Colon (tissue), 2 donors: ENCODE measurements around the gene BPIFB6.

ENCODE experiments used
- FAIRE-seq: peaks from 2 replicates; lab custom pipeline; 2012; peaks lifted over from hg19 to GRCh38; lab: Jason Lieb, UNC
- donor health status: control.
- donor health status: control.

Gene BPIFB6, protein sequence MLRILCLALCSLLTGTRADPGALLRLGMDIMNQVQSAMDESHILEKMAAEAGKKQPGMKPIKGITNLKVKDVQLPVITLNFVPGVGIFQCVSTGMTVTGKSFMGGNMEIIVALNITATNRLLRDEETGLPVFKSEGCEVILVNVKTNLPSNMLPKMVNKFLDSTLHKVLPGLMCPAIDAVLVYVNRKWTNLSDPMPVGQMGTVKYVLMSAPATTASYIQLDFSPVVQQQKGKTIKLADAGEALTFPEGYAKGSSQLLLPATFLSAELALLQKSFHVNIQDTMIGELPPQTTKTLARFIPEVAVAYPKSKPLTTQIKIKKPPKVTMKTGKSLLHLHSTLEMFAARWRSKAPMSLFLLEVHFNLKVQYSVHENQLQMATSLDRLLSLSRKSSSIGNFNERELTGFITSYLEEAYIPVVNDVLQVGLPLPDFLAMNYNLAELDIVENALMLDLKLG

DNA sequence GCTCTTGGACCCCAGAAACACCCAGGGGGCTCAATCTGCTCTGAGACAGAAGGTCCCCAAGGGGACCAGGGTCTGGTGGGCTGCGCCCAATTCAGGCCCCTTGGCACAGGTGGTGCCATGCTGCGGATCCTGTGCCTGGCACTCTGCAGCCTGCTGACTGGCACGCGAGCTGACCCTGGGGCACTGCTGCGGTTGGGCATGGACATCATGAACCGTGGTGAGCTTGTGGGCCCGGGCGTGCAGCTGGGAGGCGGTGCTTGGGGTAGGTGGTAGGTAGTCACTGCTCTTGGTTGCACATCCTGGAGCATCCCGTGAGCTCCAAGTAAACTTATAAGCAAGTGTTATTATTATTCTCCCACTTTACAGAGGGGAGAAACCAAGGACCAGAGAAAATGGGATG, at the start of gene BPIFB6:
BPIFB6 (plus strand) TSS at position 118 of the 400 bp plus-strand sequence; CDS start at position 118, 0 bp downstream.
- FAIRE-seq = no peak

DNA sequence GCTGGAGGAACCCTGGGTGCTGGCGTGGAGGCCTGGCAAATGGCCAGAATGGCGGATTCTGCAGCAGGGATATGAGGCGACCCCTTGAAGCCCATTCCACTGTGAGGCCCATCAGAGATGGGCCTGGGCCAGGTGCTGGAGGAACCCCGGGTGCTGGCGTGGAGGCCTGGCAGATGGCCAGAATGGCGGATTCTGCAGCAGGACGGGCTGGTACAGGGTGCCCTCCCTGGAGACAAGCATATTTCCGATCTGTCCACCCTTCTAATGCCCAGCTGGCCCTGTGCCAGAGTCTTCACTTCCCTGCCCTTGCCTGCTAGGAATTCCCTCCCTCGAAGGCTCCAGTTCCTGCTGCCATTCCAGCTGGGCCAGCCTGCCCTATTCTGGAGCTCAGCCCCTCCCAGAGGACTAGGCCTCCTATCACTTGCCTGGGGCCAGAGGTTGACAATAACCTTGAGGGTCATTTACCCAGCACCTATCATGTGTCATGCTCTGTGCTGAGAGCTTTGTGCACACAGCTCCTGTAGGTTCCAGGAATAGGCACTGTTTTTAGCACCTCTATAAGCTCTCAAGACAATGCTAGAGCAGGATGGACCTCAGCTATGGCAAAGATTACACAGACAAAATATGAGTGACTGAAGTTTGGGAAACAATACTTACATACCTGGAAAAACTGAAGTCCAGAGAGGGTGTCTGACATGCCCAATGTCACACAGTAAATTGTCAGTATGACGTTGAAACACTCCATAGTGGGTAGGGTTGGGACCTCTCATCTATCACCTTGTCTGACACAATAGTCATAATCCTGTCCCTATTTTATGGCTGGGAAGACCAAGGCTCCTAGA, 48.6 kb upstream of the BPIFB6 start:
- no peak for FAIRE-seq

DNA sequence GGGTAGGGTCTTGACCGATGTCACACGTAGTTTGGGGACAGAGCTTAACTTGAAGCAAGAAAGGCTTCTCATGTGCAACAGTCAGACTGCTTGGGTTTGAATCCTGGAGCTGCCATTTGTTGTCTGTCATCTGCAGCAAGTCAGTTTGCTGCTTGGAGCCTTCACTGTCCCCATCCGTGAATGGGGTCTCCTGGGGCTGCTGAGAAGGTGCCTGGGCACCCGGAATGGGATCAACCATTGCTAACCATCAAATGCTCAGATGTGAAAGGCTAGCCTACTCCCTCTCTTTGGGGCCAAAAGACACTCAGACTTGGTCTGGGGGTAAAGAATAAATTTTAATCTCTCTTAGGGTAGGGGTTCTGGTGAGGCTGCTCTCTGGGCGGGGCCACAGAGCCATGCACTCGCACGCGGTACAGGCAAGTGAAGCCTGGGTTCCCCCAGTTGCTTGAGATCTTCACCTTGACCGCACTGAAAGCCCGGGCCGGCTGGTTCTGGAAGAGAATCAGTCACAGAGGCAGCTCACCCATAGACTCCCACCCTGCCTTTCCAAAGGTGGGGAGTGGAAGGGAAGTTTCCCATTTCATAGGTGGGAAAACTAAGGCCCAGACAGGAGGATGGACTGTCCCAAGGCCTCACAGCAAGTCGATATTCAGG, 47.9 kb upstream of the BPIFB6 start:
- FAIRE-seq = no peak

DNA sequence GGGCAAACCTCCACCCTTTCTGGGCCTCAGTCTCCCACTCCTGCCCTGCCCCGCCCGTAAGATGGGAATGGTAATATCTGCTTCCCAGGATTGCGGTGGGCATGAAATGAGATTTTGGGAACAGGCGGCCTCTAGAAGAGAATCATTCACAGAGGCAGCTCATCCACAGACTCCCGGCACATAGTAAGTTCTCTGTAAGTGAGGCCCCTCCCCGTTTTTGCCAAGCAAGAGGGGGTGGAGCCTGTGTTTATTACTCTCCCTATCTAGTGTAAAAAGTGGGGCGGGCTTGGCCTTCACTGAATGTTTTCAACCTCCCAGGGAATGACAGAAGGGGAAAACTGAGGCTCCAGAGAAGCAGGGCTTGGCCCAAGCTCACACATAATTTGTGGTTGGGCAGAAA, 47.3 kb upstream of the BPIFB6 start:
- no peak for FAIRE-seq

DNA sequence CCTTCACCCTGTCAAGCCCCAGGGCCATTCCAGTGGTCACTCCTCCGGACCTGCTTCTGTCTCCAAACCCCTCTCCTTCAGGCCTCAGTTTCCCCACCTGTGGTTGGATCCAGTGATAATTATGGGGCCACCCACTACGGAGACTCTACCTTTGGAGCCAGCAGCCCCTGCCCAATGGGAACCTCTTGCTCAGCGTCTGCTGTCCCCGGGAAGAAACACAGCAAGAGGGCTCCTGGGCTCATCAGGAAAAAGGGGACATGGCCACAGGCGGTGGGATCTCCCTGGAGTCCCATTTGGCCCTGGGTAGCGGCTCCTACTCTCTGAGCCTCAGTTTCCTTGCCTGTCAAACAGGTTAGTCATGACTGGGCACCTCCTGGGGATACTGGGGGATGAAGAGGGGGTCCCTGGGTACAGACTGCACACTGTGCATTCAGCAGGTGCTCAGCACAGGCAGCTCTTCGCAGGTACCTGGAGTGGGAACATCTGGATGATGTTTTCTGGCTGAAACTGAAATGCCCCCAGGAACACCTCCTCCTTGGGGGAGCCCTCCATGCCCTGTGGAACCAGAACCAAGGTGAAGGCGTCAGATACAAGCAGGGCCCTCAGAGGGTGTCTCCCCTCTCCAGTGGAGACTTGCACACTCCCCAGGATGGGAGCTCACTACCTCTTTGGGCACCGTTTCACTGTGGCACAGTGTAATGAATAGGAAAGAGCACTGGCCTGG, 46.7 kb upstream of the BPIFB6 start:
- no peak for FAIRE-seq

DNA sequence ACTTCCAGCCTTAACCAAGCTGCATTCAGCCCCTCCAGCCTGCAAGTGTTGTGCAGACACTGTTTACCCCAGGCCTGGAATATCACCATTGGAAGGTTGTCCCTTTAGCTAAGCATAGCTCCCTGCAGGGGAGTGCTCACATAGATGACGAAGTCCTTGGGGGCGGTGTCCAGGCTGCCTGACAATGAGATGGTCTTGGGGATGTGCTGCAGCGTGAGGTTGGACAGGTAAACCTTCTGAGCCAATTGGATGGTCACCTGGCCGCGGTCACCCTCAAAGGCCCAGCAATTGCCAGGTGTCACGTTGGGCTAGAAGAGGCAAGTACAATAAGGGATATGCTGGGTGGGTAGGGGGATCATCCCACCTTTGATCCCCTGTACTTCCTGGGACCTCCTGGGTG, 45.9 kb upstream of the BPIFB6 start:
- FAIRE-seq = no peak

DNA sequence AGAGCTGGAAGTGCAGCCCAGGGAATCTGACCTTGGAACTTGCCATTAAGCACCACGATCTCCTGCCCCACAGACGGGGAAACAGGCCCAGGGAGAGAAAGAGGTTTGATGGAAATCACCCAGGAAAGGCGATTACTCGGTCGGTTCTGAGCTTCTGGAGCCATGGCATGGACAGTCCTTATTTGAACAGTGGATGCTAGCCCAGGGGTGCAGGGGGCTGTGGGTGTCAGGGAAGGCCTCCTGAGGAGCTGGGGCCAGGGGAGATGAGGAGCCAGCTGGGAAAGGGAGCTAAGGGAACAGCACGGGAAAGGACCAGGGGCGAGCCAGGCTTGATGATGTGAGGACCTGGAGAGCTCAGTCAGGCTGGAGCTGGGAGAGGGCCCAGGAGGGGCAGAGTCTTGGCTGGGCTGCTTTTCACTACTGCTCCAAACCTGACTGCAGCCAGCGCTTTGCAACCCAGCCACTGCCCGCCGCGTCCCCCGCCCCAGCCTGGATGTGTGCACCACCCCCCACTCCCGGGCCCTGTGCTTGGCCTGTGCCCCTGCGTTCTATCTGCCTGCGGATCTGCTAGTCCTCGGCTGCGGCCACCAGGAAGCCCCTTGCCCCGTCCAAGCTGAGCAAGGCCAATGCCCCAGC, 45.0 kb upstream of the BPIFB6 start:
- no peak for FAIRE-seq

DNA sequence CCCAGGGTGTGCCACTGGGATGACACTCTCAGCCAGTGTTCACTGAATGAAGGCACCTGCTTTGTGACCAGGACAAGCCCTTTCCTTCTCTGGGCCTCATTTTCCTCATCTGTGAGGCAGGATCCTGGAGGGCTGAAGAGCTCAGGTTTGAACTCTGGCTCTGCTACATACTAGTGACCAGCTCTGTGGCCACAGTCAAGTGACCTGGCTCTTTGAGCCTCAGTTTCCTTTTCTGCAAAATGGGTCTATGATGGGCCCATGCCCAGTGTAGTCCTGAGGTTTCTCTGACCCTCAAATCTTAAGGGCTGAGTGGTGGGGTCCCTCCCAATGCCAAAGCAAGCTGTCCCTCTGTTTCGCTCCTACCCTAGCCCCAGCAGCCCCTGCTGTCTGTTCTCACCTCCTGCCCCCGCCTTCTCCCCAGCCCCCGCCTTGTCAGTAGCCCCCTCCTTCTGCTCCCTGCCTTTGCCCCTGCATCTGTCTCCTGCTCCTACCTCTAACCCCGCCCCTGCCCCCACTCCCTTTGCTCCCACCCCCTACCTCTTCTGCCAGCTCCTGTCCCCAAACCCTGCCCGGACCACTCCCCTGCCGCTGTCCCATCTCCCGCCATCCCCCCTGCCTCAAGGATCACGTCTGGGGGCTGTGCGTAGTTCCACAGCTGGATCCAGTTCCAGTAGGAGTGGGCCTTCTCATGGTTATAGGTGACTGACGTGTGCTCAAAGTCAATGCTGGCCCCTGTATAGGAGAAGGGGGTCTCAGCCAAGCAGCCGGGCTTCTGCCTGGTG, 44.2 kb upstream of the BPIFB6 start:
- no peak for FAIRE-seq

DNA sequence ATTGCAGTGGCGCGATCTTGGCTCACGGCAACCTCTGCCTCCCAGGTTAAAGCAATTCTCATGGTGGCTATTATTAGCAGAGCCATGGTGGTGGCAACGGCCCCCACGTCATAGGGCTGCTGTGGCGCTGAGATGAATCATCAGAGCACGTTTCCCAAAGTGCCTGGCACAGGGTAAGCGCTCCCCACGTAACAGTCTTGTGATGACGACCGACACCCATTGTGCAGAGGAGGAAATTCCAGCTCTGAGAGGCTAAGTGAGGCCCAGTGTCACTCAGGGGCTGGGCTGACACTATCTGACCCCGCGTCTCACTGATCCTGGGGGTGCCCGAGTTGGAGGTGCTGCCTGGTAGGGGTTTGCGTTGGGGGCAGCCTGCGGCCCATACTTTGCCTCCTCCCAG, 43.4 kb upstream of the BPIFB6 start:
- FAIRE-seq = no peak

DNA sequence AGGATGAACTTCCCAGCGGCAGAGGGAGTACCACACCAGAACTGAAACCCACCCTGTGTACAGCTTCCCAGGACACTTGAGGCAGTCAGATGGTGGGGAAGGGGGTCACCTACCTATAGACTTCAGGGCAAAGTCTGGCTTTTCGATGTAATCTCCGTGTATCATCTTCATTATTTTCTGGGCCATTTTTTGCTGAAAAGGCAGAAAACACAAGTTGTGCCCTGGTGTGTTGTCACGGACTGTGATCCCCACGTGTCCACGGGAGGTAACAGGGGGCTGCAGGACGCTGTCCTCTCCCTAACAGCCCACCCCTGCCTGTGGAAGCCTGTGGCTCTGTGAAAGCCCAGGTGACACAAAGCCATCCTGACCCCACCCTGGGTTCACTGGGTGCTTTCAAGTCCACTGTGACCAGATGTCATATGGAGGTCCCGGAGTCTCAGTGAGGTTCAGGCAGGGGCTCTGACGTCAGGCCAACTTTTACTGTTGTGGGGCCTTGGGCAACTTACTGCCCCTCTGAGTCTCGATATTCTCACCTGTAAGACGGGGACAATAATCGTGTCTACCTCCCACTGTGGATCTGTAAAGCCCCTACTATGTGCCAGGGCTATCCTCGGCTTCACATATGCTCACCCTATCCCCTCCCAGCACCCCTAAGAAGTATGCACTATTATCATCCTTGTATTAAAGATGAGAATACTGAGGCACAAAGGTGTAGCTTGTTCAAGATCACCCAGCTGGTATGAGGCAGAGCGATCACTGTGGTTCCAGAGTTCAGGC, 41.8 kb upstream of the BPIFB6 start:
- no peak for FAIRE-seq

DNA sequence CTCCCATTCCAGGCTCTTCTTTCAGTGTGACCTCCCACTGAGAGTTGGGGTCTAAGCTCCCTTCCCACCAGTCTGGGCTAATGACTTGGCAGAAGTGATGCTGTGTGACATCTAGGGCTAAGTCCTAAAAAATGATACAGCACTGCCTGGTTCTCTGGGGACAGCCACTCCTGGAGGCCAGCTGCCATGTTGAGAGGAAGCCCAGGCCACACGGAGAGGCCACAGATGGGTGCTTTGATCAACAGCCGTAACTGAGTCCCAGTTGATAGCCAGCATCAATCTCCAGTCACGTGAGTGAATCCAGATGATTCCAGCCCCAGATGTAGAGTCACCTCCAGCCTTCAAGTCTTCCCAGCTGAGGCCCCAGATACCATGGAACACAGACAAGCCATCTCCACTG, 41.0 kb upstream of the BPIFB6 start:
- no peak for FAIRE-seq

DNA sequence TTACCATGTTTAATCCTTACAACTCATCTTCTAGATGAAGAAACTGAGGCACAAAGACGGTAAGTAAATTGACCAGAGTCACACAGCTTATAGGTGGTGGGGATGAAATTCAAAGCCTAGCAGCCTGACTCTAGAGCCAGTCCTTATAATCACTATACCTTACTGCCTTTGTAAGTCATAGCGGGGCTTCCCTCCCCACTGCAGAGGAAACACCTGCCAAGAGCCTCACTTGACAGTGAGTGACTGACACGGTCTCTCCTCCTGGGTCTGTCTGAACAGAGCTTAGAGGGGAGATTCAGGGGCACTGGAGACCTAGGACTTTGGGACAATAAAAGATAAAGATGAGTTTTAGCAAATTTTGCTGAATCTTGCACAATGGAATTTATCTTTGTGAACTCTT, 40.1 kb upstream of the BPIFB6 start:
- FAIRE-seq = no peak

DNA sequence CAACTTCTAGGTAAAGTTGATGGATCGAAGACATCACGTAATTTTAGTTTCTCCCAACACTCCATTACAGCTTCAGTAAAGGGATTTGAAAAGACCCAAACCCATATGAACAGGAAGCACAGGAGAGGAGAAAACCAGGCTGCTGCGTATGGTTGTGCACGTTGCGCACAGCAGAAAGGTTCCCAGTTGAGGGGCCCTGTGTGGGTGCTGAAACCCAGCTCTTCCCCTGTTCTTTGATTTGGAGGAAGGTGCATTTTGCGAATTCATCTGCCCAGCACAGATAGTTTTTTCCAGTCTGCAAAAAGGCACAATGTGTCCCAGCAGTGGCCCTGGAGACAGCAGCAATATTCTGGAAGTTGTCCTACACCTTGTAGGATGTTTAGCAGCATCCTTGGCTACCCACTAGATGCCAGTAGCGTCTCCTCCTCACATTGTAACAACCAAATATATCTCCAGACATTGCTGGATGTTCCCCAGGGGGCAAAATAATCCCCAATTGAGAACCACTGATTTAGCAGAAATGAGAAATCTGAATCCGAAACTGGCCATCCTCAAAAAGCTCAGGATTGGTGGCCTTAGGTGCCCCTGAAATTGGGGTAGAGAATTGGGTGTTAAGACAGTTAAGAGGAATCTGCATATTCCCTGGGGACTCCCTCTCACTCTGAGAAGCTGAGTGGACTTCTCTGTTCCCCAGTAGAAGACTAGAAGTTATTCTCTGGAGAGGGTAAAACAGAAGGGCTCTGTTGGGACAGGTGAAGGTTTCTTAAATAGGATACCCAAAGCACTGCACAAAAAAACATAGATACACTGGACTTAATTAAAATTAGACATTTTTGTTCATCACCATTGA, 39.4 kb upstream of the BPIFB6 start:
- FAIRE-seq = no peak

DNA sequence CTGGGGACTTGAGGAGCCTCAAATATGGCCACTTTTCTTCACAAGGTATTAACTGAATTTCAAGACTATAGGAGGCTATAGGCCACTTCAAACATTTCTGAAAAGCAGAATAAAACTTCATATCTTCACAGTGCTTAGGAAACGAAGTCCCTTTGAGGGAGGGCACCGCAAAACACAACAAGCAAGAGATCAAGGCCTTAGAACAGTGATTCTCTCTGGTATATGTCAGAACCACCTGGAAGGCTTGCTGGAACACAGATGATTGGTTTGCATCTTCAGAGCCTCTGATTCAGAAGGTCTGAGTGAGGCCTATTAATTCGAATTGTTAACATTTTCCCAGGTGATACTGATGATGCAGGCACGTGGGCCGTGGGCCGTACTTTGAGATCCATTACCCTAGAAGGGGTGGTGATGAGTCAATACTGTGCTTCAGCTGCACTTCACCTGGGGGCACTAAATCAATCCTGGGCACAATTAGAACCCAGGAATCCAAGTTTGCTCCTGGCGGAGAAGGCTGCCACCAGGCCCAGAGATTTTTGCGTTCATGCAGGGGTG, 37.9 kb upstream of the BPIFB6 start:
- no peak for FAIRE-seq

DNA sequence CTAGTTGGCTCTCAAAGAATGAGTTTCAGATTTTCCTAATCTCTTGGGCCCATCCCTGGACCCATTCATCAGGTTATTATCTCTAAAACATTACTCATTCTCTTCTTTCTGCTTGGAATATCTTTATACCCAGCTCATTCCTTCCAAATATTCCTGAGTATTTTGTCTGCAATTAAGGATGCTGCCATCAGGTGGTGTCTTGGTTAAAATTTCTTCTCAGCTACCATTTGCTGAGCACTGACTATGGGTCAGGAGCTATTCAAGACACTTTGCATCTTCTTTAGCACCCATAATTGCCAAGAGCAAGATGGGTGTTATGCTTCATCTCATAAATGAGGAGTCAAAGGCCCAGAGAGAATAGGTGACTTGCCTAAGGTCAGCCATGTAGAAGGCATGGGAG, 35.6 kb upstream of the BPIFB6 start:
- no peak for FAIRE-seq

DNA sequence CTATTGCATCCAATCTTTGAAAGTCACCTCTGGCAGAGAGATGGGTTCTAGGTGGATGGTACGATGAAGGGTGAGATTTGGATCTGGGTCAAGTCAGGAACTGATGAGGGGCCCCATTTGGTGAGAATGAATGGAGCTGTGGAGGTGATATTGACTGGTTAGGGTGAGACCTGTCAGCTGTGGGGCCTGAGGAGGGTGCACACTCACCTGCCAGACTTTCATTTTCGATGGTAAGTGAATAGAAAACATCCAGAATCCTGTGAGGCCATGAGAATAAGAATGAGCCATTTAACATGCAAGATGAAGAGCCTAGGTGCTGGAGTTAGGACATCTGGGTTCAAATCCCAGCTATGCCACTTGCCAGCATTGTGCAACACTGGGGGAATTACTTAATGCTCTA, 34.0 kb upstream of the BPIFB6 start:
- FAIRE-seq = no peak

DNA sequence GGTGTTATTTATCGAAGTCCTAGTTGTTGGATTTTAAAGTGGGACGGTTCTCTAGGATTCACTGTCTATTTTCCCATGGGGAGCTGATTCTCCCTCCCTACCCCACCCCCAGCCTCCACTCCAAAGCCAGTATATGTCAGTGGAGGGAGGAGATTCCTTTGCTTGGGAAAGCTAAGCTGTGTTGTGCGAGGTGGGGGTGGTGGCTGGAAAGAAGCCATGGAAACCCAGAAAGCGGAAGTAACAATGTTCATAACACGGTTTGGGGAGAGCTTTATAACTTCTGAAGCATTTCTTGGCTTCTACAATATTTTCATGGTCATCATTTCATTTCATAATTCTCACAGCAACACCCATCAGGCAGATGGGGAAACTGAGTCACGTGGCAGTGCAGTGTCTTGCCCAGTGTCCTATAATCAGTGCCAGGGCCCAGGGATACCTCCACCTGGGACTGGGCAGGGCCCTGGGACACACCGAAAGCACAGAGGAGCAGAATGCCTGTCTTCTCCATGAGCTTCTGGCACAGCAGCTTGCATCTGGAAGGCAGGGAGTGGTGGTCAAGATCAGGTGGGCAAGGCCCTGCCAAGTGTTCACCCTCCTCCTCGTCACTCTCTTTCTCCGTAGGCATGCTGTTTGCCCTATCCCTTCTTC, 31.7 kb upstream of the BPIFB6 start:
- no peak for FAIRE-seq

DNA sequence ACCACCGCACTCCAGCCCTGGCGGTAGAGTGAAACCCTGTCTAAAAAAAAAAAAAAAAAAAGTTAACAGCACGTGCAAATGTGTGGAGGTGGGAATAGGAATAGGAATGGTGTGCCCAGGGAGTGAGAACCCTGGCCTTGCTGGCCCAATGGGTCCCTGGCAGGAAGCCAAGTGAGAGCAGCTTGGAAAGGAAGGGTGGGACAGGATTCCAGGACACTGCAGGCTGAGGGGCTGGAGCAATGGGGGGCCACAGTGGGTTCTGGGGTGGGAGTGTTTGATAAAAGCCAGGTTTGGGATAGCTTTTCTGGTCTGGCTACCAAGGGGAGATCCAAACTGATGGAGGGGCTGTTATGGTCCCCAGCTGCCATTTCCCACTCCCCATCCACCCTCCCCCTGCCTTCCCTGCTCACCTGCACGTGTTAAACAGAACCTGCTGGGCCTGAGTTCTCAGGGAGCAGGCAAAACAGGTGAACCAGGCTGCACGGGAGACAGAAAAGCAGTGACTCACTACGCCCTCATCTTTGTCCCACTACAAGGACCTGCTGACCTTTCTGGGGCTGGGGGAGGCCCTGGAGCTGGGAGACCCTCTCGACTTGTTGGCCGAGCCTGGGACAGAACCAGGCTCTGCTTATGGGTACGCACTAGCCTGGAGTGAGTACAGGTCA, 30.5 kb upstream of the BPIFB6 start:
- no peak for FAIRE-seq
